ENCODE measurements around the gene HMCN2.

Gene HMCN2

DNA sequence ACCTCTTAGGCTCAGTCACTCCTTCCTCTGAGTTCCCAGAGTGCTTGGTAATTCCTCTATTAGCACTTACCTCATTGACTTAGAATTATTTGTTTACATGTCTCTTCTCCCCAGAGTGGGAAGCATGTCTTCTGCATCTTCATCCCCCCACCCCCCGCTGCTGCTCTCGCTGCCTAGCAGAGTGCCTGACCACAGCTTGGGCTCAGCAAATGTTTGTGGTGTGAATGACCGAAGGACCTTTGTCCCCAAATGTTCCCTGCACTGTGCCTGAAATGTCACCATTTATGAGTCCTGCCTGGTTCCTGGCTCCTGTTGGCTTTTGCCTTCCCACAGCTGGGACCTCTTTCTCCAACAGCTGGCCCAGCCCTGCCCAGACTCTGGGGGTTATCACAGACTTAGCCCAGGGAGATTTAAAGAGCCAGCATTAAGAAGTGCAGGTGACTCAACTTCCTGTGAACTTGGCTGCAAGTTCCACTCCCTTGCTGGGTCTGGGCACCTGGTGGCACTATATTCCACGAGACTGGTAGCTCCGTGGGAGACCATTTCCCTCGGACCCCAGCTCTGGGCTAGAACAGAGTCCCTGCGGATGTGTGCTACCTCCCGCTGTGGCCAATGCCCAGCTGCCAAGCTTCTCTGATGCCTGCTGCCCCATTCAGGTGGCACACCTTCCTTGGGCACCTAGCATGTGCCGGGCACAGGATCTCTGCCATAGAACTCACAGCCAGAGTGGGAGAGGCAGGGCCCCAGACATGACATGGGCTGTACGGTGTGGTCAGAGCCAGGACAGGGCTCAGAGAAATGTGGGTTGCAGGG is 1.8 kb upstream of the HMCN2 start:
- in situ Hi-C loops (cut with HindIII; ENCODE audit: low sequenced_read_pairs), result no loop called here
- no peak for DNase-seq (ENCODE audit: low read depth, low spot score)
- TF ChIP-seq, protein P1, sequence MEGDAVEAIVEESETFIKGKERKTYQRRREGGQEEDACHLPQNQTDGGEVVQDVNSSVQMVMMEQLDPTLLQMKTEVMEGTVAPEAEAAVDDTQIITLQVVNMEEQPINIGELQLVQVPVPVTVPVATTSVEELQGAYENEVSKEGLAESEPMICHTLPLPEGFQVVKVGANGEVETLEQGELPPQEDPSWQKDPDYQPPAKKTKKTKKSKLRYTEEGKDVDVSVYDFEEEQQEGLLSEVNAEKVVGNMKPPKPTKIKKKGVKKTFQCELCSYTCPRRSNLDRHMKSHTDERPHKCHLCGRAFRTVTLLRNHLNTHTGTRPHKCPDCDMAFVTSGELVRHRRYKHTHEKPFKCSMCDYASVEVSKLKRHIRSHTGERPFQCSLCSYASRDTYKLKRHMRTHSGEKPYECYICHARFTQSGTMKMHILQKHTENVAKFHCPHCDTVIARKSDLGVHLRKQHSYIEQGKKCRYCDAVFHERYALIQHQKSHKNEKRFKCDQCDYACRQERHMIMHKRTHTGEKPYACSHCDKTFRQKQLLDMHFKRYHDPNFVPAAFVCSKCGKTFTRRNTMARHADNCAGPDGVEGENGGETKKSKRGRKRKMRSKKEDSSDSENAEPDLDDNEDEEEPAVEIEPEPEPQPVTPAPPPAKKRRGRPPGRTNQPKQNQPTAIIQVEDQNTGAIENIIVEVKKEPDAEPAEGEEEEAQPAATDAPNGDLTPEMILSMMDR (IDR thresholded peaks at IDR 0.05; ENCODE audit: low read depth, low read length), result no peak

DNA sequence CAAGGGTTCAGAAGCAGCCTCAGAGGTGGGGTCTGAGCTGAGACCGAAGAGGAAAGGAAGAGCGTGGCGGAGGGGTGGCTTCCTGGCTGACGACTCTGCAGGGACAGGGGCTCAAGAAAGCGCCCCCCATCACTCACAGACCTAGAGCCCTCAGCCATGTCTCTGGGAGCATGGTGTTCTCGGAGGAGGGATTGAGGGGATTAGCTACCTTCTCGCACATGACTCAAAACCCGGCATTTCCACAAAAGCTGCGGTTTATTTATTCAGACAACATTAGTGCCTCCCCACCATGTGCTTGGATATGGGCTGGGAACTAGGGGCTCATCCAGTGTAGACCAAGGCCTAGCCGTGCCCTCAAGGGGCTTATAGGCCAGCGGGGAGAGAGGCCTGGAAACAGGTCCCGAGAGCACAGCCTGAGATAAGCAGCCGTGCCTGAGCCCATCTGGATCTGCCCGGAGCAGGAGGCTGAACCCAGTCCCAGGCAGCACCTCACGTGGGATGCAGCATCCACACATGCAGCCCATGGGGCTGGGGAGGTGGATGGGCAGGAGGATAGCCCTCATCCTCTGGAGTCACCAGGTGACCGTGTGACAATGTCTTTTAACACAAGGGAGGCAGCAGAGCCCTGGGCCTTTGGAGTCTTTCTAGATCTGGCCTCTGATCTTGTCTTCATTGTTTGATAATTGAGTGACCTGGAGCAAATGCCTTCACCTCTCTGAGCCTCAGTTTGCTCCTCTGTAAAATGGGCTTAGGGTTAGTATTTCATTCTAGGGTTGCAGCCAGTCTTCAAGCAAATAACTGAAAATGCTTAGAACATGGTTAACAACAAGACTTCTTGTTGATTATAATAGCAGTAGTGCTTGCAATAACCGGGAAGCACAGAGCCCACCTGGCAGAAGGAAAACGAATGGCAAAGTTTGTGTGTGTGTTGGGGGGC is 878 bp upstream of the HMCN2 start:
- TF ChIP-seq, protein P1 (IDR thresholded peaks at IDR 0.05; ENCODE audit: low read depth, low read length), result no peak
- DNase-seq (ENCODE audit: low read depth, low spot score), result no peak
- H3K4me3 ChIP-seq (ENCODE audit: low read depth, low read length), result no peak overlapping the region
- in situ Hi-C loops (cut with HindIII; ENCODE audit: low sequenced_read_pairs), result no loop called here

More for the DNA sequence above, 1.8 kb upstream of the HMCN2 start:
- H3K4me3 ChIP-seq (ENCODE audit: low read depth, low read length), result no peak overlapping the region

DNA sequence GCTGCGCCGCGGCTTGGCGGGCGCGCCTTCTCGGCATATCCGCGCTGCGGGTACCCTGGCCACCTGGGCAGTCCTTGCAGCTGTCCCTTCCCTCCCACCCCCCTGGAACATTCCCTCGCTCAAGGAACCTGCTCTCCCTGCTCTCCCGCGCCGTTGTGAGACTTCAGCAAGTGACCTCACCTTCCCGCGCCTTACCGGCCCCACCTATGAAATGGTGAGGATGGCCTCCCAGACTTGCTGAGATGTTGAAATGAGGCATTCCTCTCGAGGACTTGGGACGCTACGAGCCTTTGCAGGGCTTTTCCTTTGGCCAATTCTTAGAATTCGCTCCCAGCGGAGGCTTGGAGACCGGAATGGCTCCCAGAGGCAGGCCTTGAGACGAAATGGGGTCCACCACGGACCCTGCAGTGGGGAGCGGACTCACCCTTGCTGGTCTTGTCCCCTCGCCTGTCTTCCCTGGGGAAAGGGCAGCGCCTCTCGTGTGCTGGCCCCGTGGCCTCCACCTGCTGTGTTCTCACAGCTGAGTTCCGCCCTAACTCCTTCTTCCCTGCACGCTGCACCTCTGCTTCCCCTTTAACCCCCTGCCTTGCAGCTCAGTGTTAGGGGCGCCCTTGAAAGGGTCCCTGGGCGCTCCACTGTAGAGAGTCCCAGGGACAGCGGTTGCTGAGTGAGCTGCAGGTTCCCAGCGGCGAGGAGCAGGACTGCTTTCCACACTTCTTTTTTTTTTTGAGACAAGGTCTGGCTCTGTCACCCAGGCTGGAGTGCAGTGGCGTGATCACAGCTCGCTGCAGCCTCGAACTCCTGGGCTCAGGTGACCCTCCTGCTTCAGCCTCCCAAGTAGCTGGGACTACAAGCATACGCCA is 907 bp downstream of the HMCN2 start:
- TF ChIP-seq, protein P1 (IDR thresholded peaks at IDR 0.05; ENCODE audit: low read depth, low read length), result no peak
- in situ Hi-C loops (cut with HindIII; ENCODE audit: low sequenced_read_pairs), result no loop called here
- H3K4me3 ChIP-seq (ENCODE audit: low read depth, low read length), result no peak overlapping the region
- DNase-seq (ENCODE audit: low read depth, low spot score), result no peak

DNA sequence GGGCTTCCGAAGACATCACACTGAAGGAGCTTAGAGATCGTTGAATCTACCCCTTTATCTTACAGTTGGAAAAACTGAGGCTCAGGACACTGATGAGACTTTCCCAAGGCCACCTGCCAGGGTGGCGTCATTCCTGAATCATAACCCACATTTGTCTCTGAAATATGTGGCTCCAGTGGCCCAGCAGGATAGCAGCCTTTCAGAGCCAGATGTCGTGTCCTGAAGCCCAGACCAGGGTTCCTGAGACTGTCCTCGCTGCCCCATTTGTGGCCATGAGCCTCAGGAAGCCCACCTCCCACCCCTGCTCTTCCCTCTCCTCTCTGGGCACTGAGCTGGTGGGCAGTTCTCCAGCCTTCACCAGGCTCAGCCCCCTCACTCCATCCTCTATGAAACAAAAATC is 2.4 kb downstream of the HMCN2 start:
- DNase-seq (ENCODE audit: low read depth, low spot score), result no peak
- TF ChIP-seq, protein P1 (IDR thresholded peaks at IDR 0.05; ENCODE audit: low read depth, low read length), result no peak
- in situ Hi-C loops (cut with HindIII; ENCODE audit: low sequenced_read_pairs), result no loop called here
- H3K4me3 ChIP-seq (ENCODE audit: low read depth, low read length), result no peak overlapping the region

DNA sequence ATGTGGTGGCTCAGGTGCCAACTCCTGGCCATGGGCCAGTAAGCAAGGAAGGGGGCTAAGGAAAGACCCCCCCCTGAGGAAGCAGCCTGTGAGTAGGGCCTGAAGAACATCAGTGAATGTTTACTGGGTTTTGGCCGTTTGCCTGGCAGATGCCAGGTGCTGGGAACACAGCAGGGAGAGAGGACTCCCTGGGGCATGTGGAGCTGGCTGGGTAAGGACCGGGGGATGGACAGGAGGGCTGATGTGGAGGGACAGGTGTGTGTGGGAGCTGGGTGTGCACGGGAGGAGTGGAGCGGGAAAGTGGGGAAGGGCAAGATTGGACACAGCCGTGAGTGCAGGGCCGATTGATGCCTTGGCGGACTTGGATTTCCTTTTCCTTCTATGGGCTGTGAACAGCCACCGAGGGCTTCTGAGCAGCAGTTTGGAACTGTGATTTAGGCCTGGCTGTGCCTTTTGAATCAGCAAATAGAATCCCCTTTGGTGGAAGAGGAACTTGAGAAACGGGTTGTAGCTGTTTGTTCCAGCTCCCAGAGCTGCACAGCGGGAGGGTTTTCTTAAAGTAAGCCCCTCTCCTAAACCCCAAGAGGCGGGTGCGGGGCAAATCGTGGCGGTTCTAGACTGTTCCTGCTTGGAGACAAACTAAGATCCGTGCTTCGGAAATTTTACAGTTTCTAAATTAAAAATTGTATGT is 3.1 kb downstream of the HMCN2 start:
- in situ Hi-C loops (cut with HindIII; ENCODE audit: low sequenced_read_pairs), result no loop called here
- TF ChIP-seq, protein P1 (IDR thresholded peaks at IDR 0.05; ENCODE audit: low read depth, low read length), result no peak
- no peak for DNase-seq (ENCODE audit: low read depth, low spot score)
- no peak overlapping the region for H3K4me3 ChIP-seq (ENCODE audit: low read depth, low read length)
